GM19397 (cell line): Measurements from ENCODE around the gene LMF1.
"Not testable (repeated sequence)": the region's sequence is repeated elsewhere in the genome, so short reads cannot be mapped to it uniquely, and the experiment has no call there.

Experiments
- ATAC-seq: cut with Tn5 transposase; IDR thresholded peaks from one replicate; pipeline ENCODE4 v1.9.1; 2021; ENCODE audit warnings: mild to moderate bottlenecking, moderate library complexity; ENCODE audit not compliant: unreplicated experiment

Gene LMF1

GRCh38 chr16:898761-899682 is 71.8 kb downstream of the LMF1 start:
- ATAC-seq: no peak

GRCh38 chr16:898216-898615 is 72.6 kb downstream of the LMF1 start:
- ATAC-seq: no peak

- ATAC-seq: no peak
Measured at GRCh38 chr16:897701-898100, 73.1 kb downstream of the LMF1 start.

- ATAC-seq: no peak
Measured at GRCh38 chr16:897200-897543, 73.6 kb downstream of the LMF1 start.

GRCh38 chr16:896261-897199 is 74.3 kb downstream of the LMF1 start:
- ATAC-seq: no peak

GRCh38 chr16:895371-895770 is 75.4 kb downstream of the LMF1 start:
- no peak for ATAC-seq

GRCh38 chr16:894841-895240 is 75.9 kb downstream of the LMF1 start:
- no peak for ATAC-seq

GRCh38 chr16:894136-894535 is 76.6 kb downstream of the LMF1 start:
- ATAC-seq: no peak

- no peak for ATAC-seq
Measured at GRCh38 chr16:893360-893759, 77.4 kb downstream of the LMF1 start.

GRCh38 chr16:892536-893255 is 78.1 kb downstream of the LMF1 start:
- no peak for ATAC-seq

- ATAC-seq: no peak
Measured at GRCh38 chr16:892006-892405, 78.8 kb downstream of the LMF1 start.

- ATAC-seq: no peak
Measured at GRCh38 chr16:891353-891740, 79.4 kb downstream of the LMF1 start.

- ATAC-seq: no peak
Measured at GRCh38 chr16:890716-891352, 80.0 kb downstream of the LMF1 start.

GRCh38 chr16:890217-890616 is 80.6 kb downstream of the LMF1 start:
- no peak for ATAC-seq

- ATAC-seq: no peak
Measured at GRCh38 chr16:889586-889985, 81.2 kb downstream of the LMF1 start.

GRCh38 chr16:888901-889570 is 81.7 kb downstream of the LMF1 start:
- ATAC-seq: no peak

- ATAC-seq: not testable (repeated sequence)
Measured at GRCh38 chr16:888456-888855, 82.3 kb downstream of the LMF1 start.

- ATAC-seq: no peak
Measured at GRCh38 chr16:887846-888245, 82.9 kb downstream of the LMF1 start.

GRCh38 chr16:886802-887731 is 83.7 kb downstream of the LMF1 start:
- no peak for ATAC-seq
